ENCODE data around the gene TBC1D5. TPM values are rescaled to one million over a fixed set of nuclear protein-coding genes. Genes with fewer than 3 reads are reported as not detected.

Gene TBC1D5
- total RNA-seq, 4 donors from 2014 or later: 21.3 to 86.4 (median 48.1) TPM

DNA sequence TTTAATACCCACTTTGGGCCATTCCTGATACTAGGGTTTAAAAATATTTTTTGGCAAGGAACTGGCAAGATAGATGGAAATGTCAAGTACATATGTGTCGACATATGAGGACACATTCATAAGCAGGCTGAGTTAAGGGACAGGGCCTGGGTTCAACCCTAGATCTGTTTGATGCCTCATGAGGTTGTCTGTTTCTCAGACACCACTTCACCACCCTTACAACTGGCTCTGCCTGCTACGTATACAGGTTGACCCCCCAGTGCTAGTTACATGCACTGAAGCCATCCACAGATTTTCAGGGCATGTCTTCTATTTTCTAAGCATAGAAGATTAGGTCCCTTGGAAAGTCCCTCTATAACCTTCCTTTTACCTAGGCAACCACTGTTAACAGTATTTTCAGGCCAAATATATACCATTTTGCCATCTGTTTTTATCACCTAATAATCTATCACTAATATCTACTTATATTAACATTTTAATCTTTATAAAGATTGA is 561.0 kb downstream of the TBC1D5 start:
- in situ Hi-C loops (cut with MboI; ENCODE audit: low pct_ligation_motif_present in 1 of 4, low pct_unique_long_range_greater_than_20kb in 1 of 4, low sequenced_read_pairs in 3 of 4) (no loop called here), intact Hi-C loops (cut with DNase I; ENCODE audit: low total_unique reads) (no loop called here)
- H3K4me3 ChIP-seq: no peak overlapping the region
- H3K36me3 ChIP-seq: peaks cover 0 to 4% (median 0%) of the 10 kb centered on the region in 4 donors
- no peaks in the 10 kb centered on the region for H3K4me1 ChIP-seq
- no peak overlapping the region for H3K27ac ChIP-seq
- no peaks in the 10 kb centered on the region for H3K9me3 ChIP-seq
- 84 to 92% methylated on average over 2 of the region's 2 CpGs for WGBS, 2 donors (ENCODE audit: low coverage in 1 of 2)
- no peak for TF ChIP-seq CTCF (IDR thresholded peaks at IDR 0.05)
- no peak for TF ChIP-seq POLR2A (IDR thresholded peaks at IDR 0.05)
- TF ChIP-seq POLR2AphosphoS5 (IDR thresholded peaks at IDR 0.05): no peak
- TF ChIP-seq EP300 (IDR thresholded peaks at IDR 0.05; ENCODE audit: low read depth): no peak
- H3K27me3 ChIP-seq: no peaks in the 10 kb centered on the region
- no peak for DNase-seq

DNA sequence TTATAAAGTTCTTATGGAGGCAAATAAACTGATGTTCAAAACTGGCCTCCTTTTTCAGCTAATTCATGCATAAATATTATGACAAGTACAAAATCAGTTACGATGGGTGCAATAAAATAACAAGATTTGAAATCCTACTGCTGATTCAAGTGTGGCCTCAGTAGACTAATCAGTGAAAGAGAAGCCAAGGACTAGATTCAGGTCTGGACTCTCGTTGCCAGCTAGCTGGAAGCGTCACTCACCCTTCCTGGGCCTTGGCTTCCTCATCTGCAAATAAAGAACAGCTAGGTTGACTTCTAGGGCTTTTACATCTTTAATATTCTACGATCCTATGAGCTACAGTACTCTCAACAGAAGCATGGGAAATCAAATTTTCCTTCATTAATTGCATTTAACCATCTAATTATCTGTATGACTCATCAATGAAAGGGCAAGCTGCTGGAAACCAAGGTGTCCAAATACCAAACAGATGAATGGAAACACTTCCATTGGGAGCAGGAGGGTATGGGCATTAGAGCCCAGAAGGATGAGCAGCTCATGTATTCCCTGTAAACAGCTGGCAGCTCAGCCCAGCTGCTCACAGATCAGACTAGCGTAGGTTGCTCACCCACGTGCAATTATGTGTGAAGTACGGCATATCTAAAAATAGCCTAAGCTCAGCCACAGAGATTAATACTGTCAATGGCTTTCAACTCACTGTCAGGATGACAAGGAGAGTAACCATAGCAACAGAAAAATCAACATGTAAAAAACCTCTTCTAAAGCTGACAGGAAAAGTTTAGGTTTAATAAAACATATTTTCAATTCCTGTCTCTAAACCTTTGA is 562.8 kb downstream of the TBC1D5 start:
- no peak overlapping the region for H3K27ac ChIP-seq
- no peak for TF ChIP-seq EP300 (IDR thresholded peaks at IDR 0.05; ENCODE audit: low read depth)
- TF ChIP-seq POLR2A (IDR thresholded peaks at IDR 0.05): no peak
- no peak for TF ChIP-seq CTCF (IDR thresholded peaks at IDR 0.05)
- TF ChIP-seq POLR2AphosphoS5 (IDR thresholded peaks at IDR 0.05): no peak
- WGBS, 2 donors (ENCODE audit: low coverage in 1 of 2): 77 to 82% methylated on average over 7 of the region's 7 CpGs
- H3K4me1 ChIP-seq: no peaks in the 10 kb centered on the region
- H3K36me3 ChIP-seq: peaks cover 0 to 3% (median 0%) of the 10 kb centered on the region in 4 donors
- H3K9me3 ChIP-seq: no peaks in the 10 kb centered on the region
- intact Hi-C loops (cut with DNase I; ENCODE audit: low total_unique reads) (no loop called here), in situ Hi-C loops (cut with MboI; ENCODE audit: low pct_ligation_motif_present in 1 of 4, low pct_unique_long_range_greater_than_20kb in 1 of 4, low sequenced_read_pairs in 3 of 4) (no loop called here)
- no peak for DNase-seq
- H3K27me3 ChIP-seq: no peaks in the 10 kb centered on the region
- no peak overlapping the region for H3K4me3 ChIP-seq

DNA sequence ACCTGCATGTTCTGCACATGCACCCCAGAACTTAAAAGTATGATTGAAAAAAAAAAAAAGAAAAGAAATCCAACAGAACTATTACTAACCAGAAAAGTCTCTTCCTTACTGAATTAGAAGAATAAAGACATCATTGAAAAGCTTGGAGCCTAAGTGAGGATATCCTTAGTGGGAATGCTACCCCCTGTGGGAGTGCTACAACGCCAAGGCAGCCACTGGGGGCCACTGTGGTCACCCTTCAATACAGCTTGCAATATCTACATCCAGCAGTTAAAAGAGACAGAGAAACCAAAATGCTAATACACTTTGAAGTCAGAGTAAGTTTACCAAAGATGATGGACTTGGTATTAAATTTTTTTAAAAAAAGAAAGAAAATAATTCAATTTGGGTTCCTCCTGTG is 565.7 kb downstream of the TBC1D5 start:
- Histone ChIP-seq H3K27me3 (no peaks in the 10 kb centered on the region), H3K4me3 (no peak overlapping the region), H3K4me1 (no peaks in the 10 kb centered on the region), H3K9me3 (no peaks in the 10 kb centered on the region), H3K27ac (no peak overlapping the region), H3K36me3 (no peaks in the 10 kb centered on the region)
- in situ Hi-C loops (cut with MboI; ENCODE audit: low pct_ligation_motif_present in 1 of 4, low pct_unique_long_range_greater_than_20kb in 1 of 4, low sequenced_read_pairs in 3 of 4) (no loop called here), intact Hi-C loops (cut with DNase I; ENCODE audit: low total_unique reads) (no loop called here)
- TF ChIP-seq POLR2AphosphoS5 (IDR thresholded peaks at IDR 0.05) (no peak), CTCF (IDR thresholded peaks at IDR 0.05) (no peak), POLR2A (IDR thresholded peaks at IDR 0.05) (no peak), EP300 (IDR thresholded peaks at IDR 0.05; ENCODE audit: low read depth) (no peak)
- no peak for DNase-seq
- 88 to 89% methylated on average over 1 of the region's 1 CpG for WGBS, 2 donors (ENCODE audit: low coverage in 1 of 2)

DNA sequence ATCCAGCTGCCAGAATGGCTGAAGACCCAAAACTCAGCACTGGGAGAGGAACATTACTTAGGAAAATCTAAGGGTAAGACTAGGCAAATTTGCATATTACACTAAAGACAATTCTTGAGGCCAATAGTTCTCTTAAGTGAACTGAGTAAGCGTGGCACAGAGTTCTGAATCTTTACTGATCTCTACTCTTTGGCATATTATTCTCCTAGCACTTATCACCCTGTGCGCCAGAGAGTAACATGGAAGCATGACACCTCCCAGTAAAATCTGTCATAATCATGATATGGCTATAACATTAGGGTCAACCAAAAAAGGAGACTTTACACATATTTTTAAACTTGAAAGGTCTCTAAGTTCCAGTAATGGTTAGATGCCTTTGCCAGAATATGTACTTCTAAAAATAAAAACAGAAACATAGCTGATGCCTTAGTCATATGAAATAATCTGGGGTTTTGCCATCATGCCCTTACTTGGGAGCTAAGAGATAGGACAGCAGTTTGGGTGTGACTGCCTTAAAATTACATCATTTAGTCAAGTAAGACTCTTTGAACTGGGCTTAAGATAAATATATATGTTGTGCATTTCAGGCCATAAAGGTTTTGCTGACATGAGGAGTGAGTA is 567.1 kb downstream of the TBC1D5 start:
- Histone ChIP-seq H3K27ac (no peak overlapping the region), H3K9me3 (no peaks in the 10 kb centered on the region), H3K27me3 (no peaks in the 10 kb centered on the region), H3K36me3 (no peaks in the 10 kb centered on the region), H3K4me1 (no peaks in the 10 kb centered on the region), H3K4me3 (no peak overlapping the region)
- WGBS, 2 donors (ENCODE audit: low coverage in 1 of 2): 56 to 83% methylated on average over 1 to 2 of the region's 2 CpGs
- intact Hi-C loops (cut with DNase I; ENCODE audit: low total_unique reads) (no loop called here), in situ Hi-C loops (cut with MboI; ENCODE audit: low pct_ligation_motif_present in 1 of 4, low pct_unique_long_range_greater_than_20kb in 1 of 4, low sequenced_read_pairs in 3 of 4) (no loop called here)
- no peak for DNase-seq
- TF ChIP-seq POLR2AphosphoS5 (IDR thresholded peaks at IDR 0.05): no peak
- no peak for TF ChIP-seq CTCF (IDR thresholded peaks at IDR 0.05)
- TF ChIP-seq POLR2A (IDR thresholded peaks at IDR 0.05): no peak
- no peak for TF ChIP-seq EP300 (IDR thresholded peaks at IDR 0.05; ENCODE audit: low read depth)
